GM21526 (cell line): ENCODE data around the gene KSR2.
A peak's percentile ranks its signal among the peaks of the same experiment; 100 is the strongest.

Experiments
- ATAC-seq: cut with Tn5 transposase; IDR thresholded peaks from one replicate; pipeline ENCODE4 v1.9.1; 2021; ENCODE audit warnings: moderate library complexity; ENCODE audit not compliant: unreplicated experiment, low FRiP score

KSR2 gene

DNA sequence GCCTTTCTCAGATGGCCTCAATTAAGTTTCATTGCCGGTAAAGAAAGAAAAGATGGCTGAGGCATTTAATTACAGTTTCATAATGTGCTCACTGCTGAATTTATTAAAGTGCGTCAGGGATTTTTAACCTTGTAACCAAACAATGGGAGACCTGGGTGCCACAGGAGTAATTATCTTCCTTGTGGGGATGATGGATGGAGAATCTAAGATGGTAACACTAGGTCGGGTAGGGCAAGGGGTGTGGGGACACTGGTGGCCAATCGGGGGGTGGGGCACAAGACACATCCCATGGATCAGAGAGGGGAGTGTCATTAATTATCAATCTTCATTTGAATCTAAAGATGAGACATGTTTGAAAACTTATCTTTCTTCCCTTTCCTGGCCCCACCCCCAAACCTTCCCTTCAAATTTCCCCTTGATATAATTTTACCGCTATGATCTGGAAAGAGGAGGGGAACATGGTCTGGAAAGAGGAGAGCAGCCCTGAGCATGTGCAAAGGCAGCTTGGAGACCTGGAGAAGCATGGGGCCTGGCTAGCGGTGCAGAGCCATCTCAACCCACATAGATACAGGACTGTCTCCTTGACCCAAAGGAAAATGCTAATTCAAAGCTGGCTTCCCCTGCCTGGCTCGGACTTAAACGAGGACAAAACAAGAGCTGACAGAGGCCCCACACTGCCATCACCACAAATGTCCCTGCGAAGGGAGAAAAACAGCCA lies 376.0 kb downstream of the KSR2 start:
- ATAC-seq = no peak

DNA sequence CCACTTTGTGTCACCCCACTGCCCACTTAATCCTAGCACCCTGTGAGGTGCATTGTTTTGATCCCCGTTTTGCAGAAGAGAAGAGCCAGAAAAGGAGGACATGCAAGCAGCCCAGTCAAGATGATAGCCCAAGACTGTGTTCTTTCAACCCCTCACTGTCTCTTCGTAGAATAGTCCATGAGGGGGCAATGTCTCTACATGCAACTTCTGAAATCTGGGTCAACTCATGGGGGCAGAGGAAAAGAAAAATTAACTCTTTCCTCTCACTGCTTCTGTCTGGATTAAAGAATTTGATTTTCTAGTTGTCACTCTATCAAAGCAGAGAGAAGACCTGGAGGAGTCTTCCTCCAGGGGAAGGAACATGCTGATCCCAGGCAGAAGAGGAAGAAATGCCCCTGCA lies 377.8 kb downstream of the KSR2 start:
- ATAC-seq = no peak

GRCh38 chr12:117590386-117590785 lies 378.4 kb downstream of the KSR2 start:
- no peak for ATAC-seq

DNA sequence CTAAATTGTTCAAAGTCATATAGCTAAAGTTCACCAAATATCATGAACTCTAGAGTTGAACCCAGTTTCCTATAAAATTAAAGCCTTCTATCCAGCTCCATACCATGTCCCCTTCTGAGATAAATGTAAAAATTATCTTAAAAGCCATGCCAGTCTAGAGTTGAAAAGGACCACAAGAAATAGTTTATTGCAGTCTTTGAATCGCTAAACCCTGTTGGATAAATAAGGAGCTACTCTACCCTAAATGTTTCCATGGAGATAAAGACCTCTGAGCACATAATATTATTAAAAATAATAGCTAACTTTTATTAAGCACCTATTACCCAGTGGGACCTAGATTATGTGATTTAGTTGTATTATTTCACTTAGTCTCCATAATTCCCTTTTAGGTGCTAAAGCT lies 379.8 kb downstream of the KSR2 start:
- ATAC-seq = no peak

DNA sequence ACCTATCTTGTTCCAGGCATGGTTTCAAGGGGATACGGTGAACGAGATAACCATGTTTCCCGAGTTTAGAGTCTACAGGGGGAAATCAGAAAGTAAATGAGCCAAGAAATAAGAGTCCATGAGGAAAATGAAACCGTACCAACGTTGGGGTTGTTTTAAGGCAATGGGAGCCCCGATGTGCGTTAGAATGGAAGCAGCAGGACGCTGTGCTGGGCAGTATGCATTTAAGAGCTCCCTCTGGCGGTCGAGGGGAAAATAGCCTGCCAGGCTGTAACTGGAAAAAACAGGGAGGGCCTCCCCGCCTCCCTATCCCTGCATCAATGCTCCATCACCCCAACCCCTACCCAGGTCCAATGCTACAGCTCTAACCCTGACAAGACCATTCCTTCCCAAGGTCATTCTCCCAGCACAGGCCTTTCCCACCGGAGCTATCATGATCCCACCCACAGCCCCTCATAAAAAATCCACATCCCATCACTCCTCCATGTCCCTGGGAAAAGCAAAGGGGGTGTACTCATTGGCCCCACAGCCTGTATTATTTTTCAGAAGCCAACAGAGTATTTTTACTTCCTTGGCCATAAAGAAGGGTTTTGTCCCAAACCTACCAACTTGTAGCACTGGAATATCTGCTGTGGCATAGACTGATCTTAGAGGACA lies 381.0 kb downstream of the KSR2 start:
- ATAC-seq = no peak

- ATAC-seq = no peak
Measured at GRCh38 chr12:117583677-117584225, 385.0 kb downstream of the KSR2 start.

DNA sequence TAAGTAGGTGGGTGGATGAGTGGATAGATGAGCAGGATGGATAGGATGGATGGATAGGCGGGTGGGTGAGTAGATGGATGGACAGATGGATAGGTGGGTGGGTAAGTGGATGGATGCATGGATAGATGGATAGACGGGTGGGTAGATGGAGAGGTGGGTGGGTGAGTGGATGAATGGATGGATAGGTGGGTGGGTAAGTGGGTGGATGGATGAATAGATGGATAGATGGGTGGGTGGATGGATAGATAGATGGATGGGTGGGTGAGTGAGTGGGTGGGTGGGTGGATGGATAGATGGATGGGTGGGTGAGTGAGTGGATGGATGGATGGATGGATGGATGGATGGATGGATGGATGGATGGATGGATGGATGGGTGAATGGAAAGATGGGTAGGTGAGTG lies 385.7 kb downstream of the KSR2 start:
- ATAC-seq = no peak

- ATAC-seq = no peak
Measured at GRCh38 chr12:117582135-117582784, 386.5 kb downstream of the KSR2 start.

DNA sequence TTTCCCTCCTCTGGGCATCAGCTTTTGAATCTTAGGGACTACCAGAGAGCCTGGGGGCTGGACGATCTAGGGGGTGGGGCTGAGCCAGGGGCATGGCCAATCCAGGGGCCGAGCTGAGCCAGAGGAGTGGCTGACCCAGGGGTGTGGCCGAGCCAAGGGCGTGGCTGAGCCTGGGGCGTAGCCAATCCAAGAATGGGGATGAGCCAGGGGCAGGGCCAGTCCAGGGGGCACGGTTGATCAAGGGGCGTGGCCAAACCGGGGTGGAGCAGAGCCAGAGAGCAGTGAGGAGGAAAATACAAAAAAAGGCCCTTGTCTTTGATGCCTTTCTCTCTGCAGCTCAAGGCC lies 388.1 kb downstream of the KSR2 start:
- ATAC-seq = peak; percentile 55

DNA sequence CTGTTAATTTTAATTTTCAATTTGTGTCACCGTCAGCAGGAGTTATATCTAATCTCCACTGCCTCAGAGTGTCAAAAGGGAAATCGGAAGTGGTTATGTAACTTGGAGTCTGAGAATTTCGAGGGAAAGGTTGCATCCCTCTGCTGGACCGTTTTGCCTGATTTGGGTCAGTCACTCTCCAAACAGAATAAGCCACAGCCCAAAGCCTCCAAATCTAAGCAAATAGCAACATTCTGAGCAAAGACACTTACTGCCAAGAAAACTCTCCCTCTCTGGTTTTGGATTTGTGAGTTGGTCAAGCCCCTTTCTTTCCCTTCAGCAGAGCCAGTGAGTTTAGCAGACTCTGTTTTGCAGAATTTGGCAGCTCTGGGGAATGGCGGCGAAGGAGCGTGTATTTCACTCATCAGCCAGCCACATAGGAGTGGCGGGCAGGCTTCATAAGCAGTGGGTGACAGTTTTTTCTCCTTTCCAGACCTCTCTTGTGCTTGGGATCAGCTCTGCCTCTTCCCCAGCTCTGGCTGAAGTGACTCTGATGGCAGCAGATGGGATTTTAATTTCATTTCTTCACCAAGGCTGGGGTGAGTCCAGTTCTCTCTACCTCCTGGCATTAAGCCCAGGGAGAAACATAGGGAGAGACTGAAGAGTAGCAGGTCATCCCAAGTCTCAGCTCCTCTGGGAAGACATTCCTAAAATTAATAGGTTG lies 388.6 kb downstream of the KSR2 start:
- ATAC-seq = no peak

- no peak for ATAC-seq
Measured at GRCh38 chr12:117577122-117577657, 391.6 kb downstream of the KSR2 start.

DNA sequence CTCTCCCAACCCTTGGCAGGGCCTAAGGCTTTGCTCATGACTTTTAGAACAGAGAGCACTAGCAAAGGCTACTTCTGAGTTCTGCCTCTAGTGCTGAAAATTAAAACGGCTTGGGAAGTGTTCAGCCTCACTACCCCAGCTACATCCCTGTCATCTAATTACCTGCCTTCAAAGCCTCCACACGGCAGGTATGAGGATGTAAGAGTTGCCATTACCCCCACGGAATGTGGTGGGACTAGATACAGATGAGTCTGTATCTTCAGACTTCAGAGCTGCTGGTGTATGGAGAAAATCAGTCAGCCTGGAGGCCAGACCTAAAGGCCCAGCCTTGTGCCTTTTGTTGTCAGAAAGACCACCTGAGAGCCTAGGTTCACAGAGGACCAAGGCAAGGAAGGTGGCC lies 392.7 kb downstream of the KSR2 start:
- no peak for ATAC-seq

- ATAC-seq = no peak
Measured at GRCh38 chr12:117574655-117575054, 394.1 kb downstream of the KSR2 start.

DNA sequence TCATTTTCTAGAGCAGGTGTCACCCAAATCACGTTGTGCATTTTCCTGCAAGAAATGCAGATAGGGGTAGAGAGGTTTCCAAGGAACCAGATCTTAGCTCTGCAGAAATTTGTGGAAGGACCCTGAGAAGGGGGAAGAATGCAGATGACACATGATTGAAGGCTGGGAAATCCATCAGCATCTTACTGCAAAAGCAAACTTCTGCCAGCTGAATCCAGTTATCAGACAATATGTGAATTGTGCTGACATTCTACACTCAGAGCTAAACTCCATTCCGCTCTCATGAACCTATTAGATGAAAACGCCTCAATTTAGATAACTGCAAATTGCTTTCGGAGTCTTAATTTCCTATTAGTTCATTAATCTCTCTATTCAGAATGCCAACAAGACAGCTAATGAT lies 396.0 kb downstream of the KSR2 start:
- ATAC-seq = no peak

DNA sequence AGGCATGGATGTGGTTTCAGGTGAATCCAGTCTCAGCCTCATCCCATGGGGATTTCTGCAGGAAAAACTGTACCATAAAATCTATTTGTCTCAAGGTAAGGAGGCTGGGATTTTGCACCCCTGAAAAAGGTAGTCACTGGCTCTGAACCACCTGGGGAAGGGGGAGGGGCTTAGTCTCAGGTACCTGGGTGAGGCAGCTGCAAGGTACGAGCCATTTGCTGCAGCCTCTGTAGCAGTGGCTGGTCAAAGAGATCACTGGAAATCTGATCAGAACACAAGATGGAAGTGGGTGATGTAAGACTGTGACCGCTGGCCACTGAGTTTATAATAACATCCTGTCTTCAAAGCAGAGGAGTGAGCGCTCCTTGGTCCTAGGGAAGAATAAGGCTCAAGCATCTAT lies 397.5 kb downstream of the KSR2 start:
- ATAC-seq = no peak

- ATAC-seq = no peak
Measured at GRCh38 chr12:117570608-117571007, 398.2 kb downstream of the KSR2 start.

DNA sequence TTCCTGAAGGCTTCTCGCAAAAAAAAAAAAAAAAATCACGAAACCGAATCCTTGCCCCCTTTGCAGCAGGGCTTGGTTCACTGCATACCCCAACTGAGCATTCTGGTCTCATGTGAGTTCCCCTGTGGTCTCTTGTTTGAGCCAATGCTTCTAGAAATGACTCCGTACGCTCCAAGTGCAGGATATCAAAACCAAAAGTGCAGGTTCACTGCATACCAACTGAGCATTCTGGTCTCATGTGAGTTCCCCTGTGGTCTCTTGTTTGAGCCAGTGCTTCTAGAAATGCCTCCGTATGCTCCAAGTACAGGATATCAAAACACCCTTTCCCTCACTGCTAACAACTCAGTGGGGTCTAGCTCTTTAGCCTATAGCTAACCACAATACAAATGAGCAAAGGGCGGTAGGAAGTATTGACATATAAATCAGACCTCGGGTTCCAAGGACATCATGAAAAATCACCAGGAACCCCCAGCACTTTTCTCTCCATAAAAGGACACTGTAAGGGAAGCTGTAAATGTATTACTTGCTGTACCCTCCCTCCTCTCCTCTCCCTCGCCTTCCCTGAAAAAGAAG lies 401.1 kb downstream of the KSR2 start:
- no peak for ATAC-seq

DNA sequence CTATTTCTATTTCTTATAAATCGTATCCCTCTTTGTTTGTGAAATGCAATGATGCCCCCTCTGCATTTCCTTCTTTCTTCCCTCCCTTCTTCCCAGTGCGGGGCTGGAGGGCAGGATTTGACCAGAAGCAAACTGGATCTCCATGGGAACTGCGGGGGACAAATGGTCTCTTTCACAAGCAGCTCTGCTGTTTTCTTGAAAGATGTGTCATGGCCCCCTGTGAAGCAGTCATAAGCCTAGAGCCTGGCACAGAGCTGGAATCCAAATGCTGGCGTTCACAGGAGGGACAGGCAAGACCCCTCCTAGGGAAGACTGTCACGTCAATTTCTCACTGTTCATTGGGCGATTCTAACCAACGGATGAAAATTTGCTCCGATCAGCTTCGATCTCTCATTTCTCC lies 403.9 kb downstream of the KSR2 start:
- no peak for ATAC-seq

DNA sequence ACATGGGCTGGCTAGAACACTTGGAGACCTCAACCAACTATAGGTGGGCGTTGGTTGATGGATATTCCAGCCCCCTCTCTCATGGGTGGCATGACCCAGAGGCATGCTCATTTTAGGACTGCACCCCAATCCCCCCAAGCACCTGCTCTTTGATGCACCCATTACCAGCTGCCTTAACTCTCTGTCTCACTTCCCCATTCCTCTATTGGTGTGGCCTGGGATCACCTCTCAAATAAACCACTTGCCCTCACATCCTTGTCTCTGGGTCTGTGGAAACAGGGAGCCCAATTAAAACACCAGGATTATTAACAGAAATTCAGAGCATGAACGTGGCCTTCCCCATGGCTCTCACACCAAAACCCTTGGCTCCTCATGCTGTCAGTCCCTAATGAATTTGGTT lies 405.1 kb downstream of the KSR2 start:
- no peak for ATAC-seq

DNA sequence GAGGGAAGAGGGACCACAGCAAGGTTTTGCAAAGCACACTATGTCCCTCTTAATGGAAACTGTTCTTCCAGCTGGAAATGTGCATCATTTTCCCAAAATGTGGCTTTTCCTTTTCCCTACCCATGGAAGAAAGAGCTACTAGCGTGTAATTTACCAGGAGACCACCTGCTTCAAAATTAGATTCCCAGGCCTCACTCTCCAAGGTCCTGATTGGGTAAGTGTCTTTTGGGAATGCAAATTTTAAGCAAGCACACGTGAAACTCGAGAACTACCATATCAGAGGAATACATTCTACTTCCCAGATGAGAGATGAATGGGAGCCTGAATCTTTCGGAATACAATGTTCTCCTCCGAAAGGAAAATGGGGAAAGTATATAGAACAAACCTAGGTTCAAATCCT lies 405.8 kb downstream of the KSR2 start:
- no peak for ATAC-seq

- ATAC-seq = no peak
Measured at GRCh38 chr12:117561990-117562389, 406.8 kb downstream of the KSR2 start.
